Prostate gland (tissue), 2 donors: ENCODE data around the gene KIF21B.

ENCODE experiments used
- POLR2A ChIP-seq: fragments of 450-650 bp; IDR thresholded peaks from one replicate; pipeline ENCODE4 v1.6.1; 2016; ENCODE audit warnings: antibody characterized with exemption, mild to moderate bottlenecking
- TF ChIP-seq, protein P1 (sequence below), 4 experiments: fragments of 200-600 bp in 2 of 4; fragments of 450-650 bp in 2 of 4; sonication (generic) in 2 of 4; IDR thresholded peaks; 1 replicate in 3 of 4; 2 replicates in 1 of 4; pipeline ENCODE4 v1.5.1; 2016 to 2019; ENCODE audit warnings: antibody characterized with exemption in 4 of 4, mild to moderate bottlenecking in 2 of 4, moderate library complexity in 2 of 4

DNA sequence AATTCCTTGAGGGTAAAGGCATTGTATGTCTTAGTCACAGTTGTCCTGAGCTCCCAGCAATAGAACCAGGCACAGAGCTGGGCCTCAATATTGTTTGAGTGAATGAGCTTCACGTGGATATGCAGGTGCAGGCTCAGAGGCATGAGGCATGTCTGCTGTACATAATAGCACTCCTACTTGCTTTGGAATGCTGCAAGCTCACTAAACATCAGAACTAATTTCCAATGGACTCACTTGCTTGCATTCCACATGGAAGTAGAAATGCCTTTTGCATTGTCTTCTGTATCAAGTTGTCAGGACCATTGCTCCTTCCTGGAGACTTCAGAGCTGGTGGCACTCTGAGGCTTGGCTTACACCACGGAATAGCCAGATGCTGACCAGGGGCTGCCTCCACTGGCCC, 91.7 kb downstream of the KIF21B start:
- no peak for TF ChIP-seq POLR2A
- TF ChIP-seq, protein P1, sequence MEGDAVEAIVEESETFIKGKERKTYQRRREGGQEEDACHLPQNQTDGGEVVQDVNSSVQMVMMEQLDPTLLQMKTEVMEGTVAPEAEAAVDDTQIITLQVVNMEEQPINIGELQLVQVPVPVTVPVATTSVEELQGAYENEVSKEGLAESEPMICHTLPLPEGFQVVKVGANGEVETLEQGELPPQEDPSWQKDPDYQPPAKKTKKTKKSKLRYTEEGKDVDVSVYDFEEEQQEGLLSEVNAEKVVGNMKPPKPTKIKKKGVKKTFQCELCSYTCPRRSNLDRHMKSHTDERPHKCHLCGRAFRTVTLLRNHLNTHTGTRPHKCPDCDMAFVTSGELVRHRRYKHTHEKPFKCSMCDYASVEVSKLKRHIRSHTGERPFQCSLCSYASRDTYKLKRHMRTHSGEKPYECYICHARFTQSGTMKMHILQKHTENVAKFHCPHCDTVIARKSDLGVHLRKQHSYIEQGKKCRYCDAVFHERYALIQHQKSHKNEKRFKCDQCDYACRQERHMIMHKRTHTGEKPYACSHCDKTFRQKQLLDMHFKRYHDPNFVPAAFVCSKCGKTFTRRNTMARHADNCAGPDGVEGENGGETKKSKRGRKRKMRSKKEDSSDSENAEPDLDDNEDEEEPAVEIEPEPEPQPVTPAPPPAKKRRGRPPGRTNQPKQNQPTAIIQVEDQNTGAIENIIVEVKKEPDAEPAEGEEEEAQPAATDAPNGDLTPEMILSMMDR (IDR thresholded peaks at IDR 0.05), result no peak
